ENCODE results near the gene GLG1. TPM values are rescaled to one million over a fixed set of nuclear protein-coding genes. Genes with fewer than 3 reads are reported as not detected.
"Not testable (repeated sequence)": the region's sequence is repeated elsewhere in the genome, so short reads cannot be mapped to it uniquely, and the experiment has no call there.

GLG1 gene
- total and polyA plus RNA-seq, 7 donors = 19.7 to 107 (median 60.1) TPM

GRCh38 chr16:74448990-74449389 lies 157.9 kb downstream of the GLG1 start:
- no peak for TF ChIP-seq CTCF (IDR thresholded peaks at IDR 0.05)
- 64 to 71% (median 71%) methylated on average over 8 of the region's 8 CpGs for WGBS, 3 donors
- peaks cover 0 to 72% of the 10 kb centered on the region in 2 donors for H3K36me3 ChIP-seq (ENCODE audit: insufficient read depth in 1 of 2, low read depth in 1 of 2)

GRCh38 chr16:74447578-74447977 lies 159.3 kb downstream of the GLG1 start:
- H3K9me3 ChIP-seq = no peaks in the 10 kb centered on the region
- H3K27me3 ChIP-seq (ENCODE audit: insufficient read depth in 3 of 3, low read length in 2 of 3) = no peaks in the 10 kb centered on the region
- no peak overlapping the region for H3K4me3 ChIP-seq
- ATAC-seq (no peak), DNase-seq (no peak)
- no peak for TF ChIP-seq CTCF (IDR thresholded peaks at IDR 0.05)
- H3K4me1 ChIP-seq = peaks cover 5% of the 10 kb centered on the region
- intact Hi-C loops (cut with DNase I) = no loop called here
- 80 to 89% (median 89%) methylated on average over 5 of the region's 5 CpGs for WGBS, 3 donors
- no peak overlapping the region for H3K27ac ChIP-seq
- H3K36me3 ChIP-seq (ENCODE audit: insufficient read depth in 1 of 2, low read depth in 1 of 2) = peaks cover 0 to 58% of the 10 kb centered on the region in 2 donors

More at GRCh38 chr16:74448990-74449389, 157.9 kb downstream of the GLG1 start:
- Histone ChIP-seq H3K27ac (peak overlapping the region; percentile 64), H3K4me3 (no peak overlapping the region), H3K9me3 (no peaks in the 10 kb centered on the region), H3K4me1 (peaks cover 5% of the 10 kb centered on the region), H3K27me3 (ENCODE audit: insufficient read depth in 3 of 3, low read length in 2 of 3) (no peaks in the 10 kb centered on the region)
- DNase-seq (peak; percentile 50 to 65), ATAC-seq (peak; percentile 53 to 82 (median 78))
- intact Hi-C loops (cut with DNase I) = no loop called here

GRCh38 chr16:74446866-74447265 lies 160.0 kb downstream of the GLG1 start:
- Histone ChIP-seq H3K36me3 (ENCODE audit: insufficient read depth in 1 of 2, low read depth in 1 of 2) (peaks cover 0 to 58% of the 10 kb centered on the region in 2 donors), H3K4me3 (no peak overlapping the region), H3K27ac (no peak overlapping the region), H3K4me1 (peaks cover 5% of the 10 kb centered on the region), H3K27me3 (ENCODE audit: insufficient read depth in 3 of 3, low read length in 2 of 3) (no peaks in the 10 kb centered on the region), H3K9me3 (no peaks in the 10 kb centered on the region)
- DNase-seq (no peak), ATAC-seq (no peak)
- WGBS, 3 donors = 86 to 94% (median 92%) methylated on average over 8 of the region's 8 CpGs
- intact Hi-C loops (cut with DNase I) = no loop called here
- no peak for TF ChIP-seq CTCF (IDR thresholded peaks at IDR 0.05)

- peaks cover 0 to 43% of the 10 kb centered on the region in 2 donors for H3K36me3 ChIP-seq (ENCODE audit: insufficient read depth in 1 of 2, low read depth in 1 of 2)
- H3K9me3 ChIP-seq; H3K27ac ChIP-seq; DNase-seq; intact Hi-C loops (cut with DNase I); H3K4me3 ChIP-seq; H3K4me1 ChIP-seq; ATAC-seq; H3K27me3 ChIP-seq (ENCODE audit: insufficient read depth in 3 of 3, low read length in 2 of 3): not testable (repeated sequence)
- WGBS, 3 donors = 75 to 86% (median 79%) methylated on average over 13 of the region's 13 CpGs
Observed at GRCh38 chr16:74443624-74444346, 163.1 kb downstream of the GLG1 start.

- intact Hi-C loops (cut with DNase I) = loop anchor here in 1 of 2 donors (10.0 kb wide), 1 partner anchor 125 kb away; no protein-coding TSS in a partner anchor
- Histone ChIP-seq H3K27ac (no peak overlapping the region), H3K36me3 (ENCODE audit: insufficient read depth in 1 of 2, low read depth in 1 of 2) (peaks cover 0 to 21% of the 10 kb centered on the region in 2 donors), H3K4me1 (no peaks in the 10 kb centered on the region), H3K9me3 (no peaks in the 10 kb centered on the region), H3K27me3 (ENCODE audit: insufficient read depth in 3 of 3, low read length in 2 of 3) (no peaks in the 10 kb centered on the region), H3K4me3 (no peak overlapping the region)
- WGBS, 3 donors = 76 to 90% (median 81%) methylated on average over 7 of the region's 7 CpGs
- no peak for TF ChIP-seq CTCF (IDR thresholded peaks at IDR 0.05)
- ATAC-seq (no peak), DNase-seq (no peak)
Observed at GRCh38 chr16:74439685-74440084, 167.2 kb downstream of the GLG1 start.

Measured in psoas muscle (tissue), 8 donors.